Measurements from ENCODE around the gene JAG1.

GRCh38 chr20:10655720-10656669, 17.8 kb downstream of the JAG1 start:
- TF ChIP-seq CTCF (IDR thresholded peaks at IDR 0.05): no peak
- no peak for TF ChIP-seq POLR2A (IDR thresholded peaks at IDR 0.05)
- TF ChIP-seq POLR2AphosphoS5 (IDR thresholded peaks at IDR 0.05): no peak

Measured in upper lobe of left lung (tissue), 4 donors.